ENCODE results near the gene ANKRD28.

ANKRD28 gene

DNA sequence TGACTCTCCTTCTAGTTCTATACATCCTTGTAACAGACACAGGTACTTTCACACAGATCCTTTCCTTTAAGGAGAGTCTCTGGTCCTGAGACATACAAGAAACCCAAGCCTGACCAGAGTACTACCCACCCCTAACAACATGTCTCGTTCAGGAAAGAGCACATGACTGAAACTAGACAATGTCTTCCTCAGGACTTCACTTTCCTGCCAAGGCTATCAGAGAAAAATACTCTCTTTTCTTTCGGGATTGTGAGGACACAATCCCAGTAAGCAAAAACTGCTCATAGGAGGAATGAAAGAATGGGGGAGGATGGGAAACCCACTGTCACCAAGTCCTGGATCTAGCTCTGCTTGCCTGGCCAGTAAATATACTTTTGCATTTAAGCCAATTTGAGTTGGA, 11.5 kb upstream of the ANKRD28 start:
- H3K4me3 ChIP-seq (ENCODE audit: low read depth, low read length): no peak overlapping the region
- TF ChIP-seq CTCF (IDR thresholded peaks at IDR 0.05; ENCODE audit: low read depth, low read length): no peak
- H3K9me3 ChIP-seq (ENCODE audit: severe bottlenecking): no peaks in the 10 kb centered on the region
- no peaks in the 10 kb centered on the region for H3K27me3 ChIP-seq (ENCODE audit: insufficient read depth, low read depth, severe bottlenecking)
- no peaks in the 10 kb centered on the region; the same call in 1 of the 2 replicates for H3K36me3 ChIP-seq
- no peak for DNase-seq
- no peak overlapping the region for H3K27ac ChIP-seq

GRCh38 chr3:15808679-15809310, 11.0 kb upstream of the ANKRD28 start:
- Histone ChIP-seq H3K9me3 (ENCODE audit: severe bottlenecking) (no peaks in the 10 kb centered on the region), H3K27ac (no peak overlapping the region), H3K4me3 (ENCODE audit: low read depth, low read length) (no peak overlapping the region), H3K36me3 (no peaks in the 10 kb centered on the region; the same call in 1 of the 2 replicates), H3K27me3 (ENCODE audit: insufficient read depth, low read depth, severe bottlenecking) (no peaks in the 10 kb centered on the region)
- no peak for DNase-seq
- no peak for TF ChIP-seq CTCF (IDR thresholded peaks at IDR 0.05; ENCODE audit: low read depth, low read length)

- H3K4me3 ChIP-seq (ENCODE audit: low read depth, low read length): no peak overlapping the region
- no peak overlapping the region for H3K27ac ChIP-seq
- H3K36me3 ChIP-seq: no peaks in the 10 kb centered on the region
- TF ChIP-seq CTCF (IDR thresholded peaks at IDR 0.05; ENCODE audit: low read depth, low read length): no peak
- no peak for DNase-seq
- H3K27me3 ChIP-seq (ENCODE audit: insufficient read depth, low read depth, severe bottlenecking): no peaks in the 10 kb centered on the region
- no peaks in the 10 kb centered on the region for H3K9me3 ChIP-seq (ENCODE audit: severe bottlenecking)
These were observed 8.0 kb upstream of the ANKRD28 start for GRCh38 chr3:15805756-15806266.

- Histone ChIP-seq H3K4me3 (ENCODE audit: low read depth, low read length) (no peak overlapping the region), H3K27me3 (ENCODE audit: insufficient read depth, low read depth, severe bottlenecking) (no peaks in the 10 kb centered on the region), H3K9me3 (ENCODE audit: severe bottlenecking) (no peaks in the 10 kb centered on the region), H3K27ac (no peak overlapping the region), H3K36me3 (no peaks in the 10 kb centered on the region)
- DNase-seq: no peak
- no peak for TF ChIP-seq CTCF (IDR thresholded peaks at IDR 0.05; ENCODE audit: low read depth, low read length)
These were observed 6.8 kb upstream of the ANKRD28 start for GRCh38 chr3:15804553-15805095.

DNA sequence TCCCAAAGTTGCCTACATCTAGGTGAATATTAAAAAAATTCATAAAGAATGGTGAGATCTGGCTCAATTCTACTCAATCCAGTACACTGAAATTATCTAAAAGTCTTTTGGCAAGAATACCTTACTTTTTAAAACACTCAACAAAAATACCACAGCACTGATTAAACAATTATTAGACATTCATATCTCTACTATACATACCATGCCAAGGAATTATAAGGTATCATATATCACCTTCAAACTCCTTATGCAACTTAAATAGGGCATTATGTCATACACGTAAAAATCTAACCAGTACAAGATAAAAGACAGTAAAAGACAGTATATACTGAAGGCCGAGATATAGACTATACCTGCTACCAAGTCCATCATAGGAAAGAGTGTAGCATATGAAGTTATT, 6.1 kb upstream of the ANKRD28 start:
- no peaks in the 10 kb centered on the region for H3K9me3 ChIP-seq (ENCODE audit: severe bottlenecking)
- H3K36me3 ChIP-seq: no peaks in the 10 kb centered on the region
- no peak for TF ChIP-seq CTCF (IDR thresholded peaks at IDR 0.05; ENCODE audit: low read depth, low read length)
- DNase-seq: no peak
- H3K27ac ChIP-seq: no peak overlapping the region
- H3K27me3 ChIP-seq (ENCODE audit: insufficient read depth, low read depth, severe bottlenecking): no peaks in the 10 kb centered on the region
- no peak overlapping the region for H3K4me3 ChIP-seq (ENCODE audit: low read depth, low read length)

Data from WERI-Rb-1 (cell line).